Spleen (tissue), 7 donors: ENCODE data around the gene GPR157.

Experiments used
- POLR2AphosphoS5 ChIP-seq, 3 donors: sonication (generic); formaldehyde crosslinking; IDR thresholded peaks; one replicate each; pipeline ENCODE4 v1.5.1; 2017; ENCODE audit warnings: antibody characterized with exemption in 3 of 3
- TF ChIP-seq, protein P1 (sequence below), 11 experiments: fragments of 200-600 bp in 7 of 11; fragments of 450-650 bp in 4 of 11; sonication (generic) in 4 of 11; IDR thresholded peaks in 8 of 11; conservative IDR thresholded peaks in 3 of 11; 1 replicate in 7 of 11; 2 replicates in 4 of 11; pipeline versions ENCODE4 v1.4.0 to v1.8.0; 2016 to 2021; ENCODE audit warnings: antibody characterized with exemption in 11 of 11, inconsistent platforms in 4 of 11, mild to moderate bottlenecking in 1 of 11
- donor health status: DM: no; HTN: no; CAD: no; lungs with moderate emphysema.
- donor health status: DM: no; HTN: no; CAD: no.
- donor health status: DM: no; HTN: no; CAD: no.

DNA sequence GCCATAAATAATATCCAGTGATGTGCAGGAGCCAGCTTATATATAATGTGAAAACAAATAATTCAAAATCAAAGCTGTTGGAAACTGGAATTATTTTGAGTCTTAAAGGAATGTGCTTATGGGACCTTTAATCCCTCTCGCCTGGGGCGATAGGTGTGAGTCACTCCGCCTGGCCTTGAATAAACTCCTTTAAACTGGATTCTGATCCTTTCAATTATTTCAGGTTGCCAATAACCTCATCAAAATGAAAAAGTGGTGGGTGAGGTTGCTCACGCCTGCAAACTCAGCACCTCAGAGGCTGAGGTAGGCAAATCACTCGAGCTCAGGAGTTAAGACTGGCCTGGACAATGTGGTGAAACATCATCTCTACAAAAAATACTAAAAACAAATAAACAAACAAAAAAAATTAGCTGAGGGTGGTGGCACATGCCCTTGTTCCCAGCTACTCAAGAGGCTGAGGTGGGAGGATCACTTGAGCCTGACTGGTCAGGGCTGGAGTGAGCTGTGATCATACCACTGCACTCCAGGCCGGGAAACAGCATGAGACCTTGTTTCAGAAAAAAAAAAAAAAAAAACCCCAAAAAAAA is 48.1 kb downstream of the GPR157 start:
- TF ChIP-seq, protein P1, sequence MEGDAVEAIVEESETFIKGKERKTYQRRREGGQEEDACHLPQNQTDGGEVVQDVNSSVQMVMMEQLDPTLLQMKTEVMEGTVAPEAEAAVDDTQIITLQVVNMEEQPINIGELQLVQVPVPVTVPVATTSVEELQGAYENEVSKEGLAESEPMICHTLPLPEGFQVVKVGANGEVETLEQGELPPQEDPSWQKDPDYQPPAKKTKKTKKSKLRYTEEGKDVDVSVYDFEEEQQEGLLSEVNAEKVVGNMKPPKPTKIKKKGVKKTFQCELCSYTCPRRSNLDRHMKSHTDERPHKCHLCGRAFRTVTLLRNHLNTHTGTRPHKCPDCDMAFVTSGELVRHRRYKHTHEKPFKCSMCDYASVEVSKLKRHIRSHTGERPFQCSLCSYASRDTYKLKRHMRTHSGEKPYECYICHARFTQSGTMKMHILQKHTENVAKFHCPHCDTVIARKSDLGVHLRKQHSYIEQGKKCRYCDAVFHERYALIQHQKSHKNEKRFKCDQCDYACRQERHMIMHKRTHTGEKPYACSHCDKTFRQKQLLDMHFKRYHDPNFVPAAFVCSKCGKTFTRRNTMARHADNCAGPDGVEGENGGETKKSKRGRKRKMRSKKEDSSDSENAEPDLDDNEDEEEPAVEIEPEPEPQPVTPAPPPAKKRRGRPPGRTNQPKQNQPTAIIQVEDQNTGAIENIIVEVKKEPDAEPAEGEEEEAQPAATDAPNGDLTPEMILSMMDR (IDR thresholded peaks at IDR 0.05 in 8 of 11, conservative IDR thresholded peaks at IDR 0.05 in 3 of 11) = no peak
- no peak for TF ChIP-seq POLR2AphosphoS5 (IDR thresholded peaks at IDR 0.05)
